GM12801 (cell line): ENCODE measurements around the gene TMOD4.

ENCODE experiments used
- CTCF ChIP-seq: IDR thresholded peaks from one replicate; pipeline ENCODE4 v1.5.1; 2011; ENCODE audit warnings: control low read depth; ENCODE audit not compliant: insufficient read length; ENCODE audit errors: extremely low read depth

TMOD4 gene

GRCh38 chr1:151198254-151199127, 22.7 kb upstream of the TMOD4 start, which contains the start of gene PIP5K1A:
TSS of gene PIP5K1A (plus strand) at chr1:151198552. CDS start at chr1:151198997, 445 bp downstream.
- no peak for TF ChIP-seq CTCF

GRCh38 chr1:151197863-151198253, 22.1 kb upstream of the TMOD4 start:
- no peak for TF ChIP-seq CTCF

- TF ChIP-seq CTCF, result no peak
These were observed 20.6 kb upstream of the TMOD4 start for GRCh38 chr1:151196292-151196800.

GRCh38 chr1:151193856-151194255, 18.1 kb upstream of the TMOD4 start:
- no peak for TF ChIP-seq CTCF

GRCh38 chr1:151193304-151193703, 17.5 kb upstream of the TMOD4 start:
- no peak for TF ChIP-seq CTCF

GRCh38 chr1:151192047-151192446, 16.3 kb upstream of the TMOD4 start:
- TF ChIP-seq CTCF, result no peak

GRCh38 chr1:151189637-151190445, 14.1 kb upstream of the TMOD4 start, which contains the start of gene VPS72:
TSS of gene VPS72 (minus strand) at chr1:151190197. CDS start at chr1:151190121, 76 bp downstream.
- no peak for TF ChIP-seq CTCF
